Measurements from ENCODE around the gene ANKRD53.
"Not testable (repeated sequence)": the region's sequence is repeated elsewhere in the genome, so short reads cannot be mapped to it uniquely, and the experiment has no call there.

ANKRD53 gene

GRCh38 chr2:71018625-71019024 lies 40.2 kb downstream of the ANKRD53 start:
- DNase-seq: no peak

GRCh38 chr2:71019989-71020388 lies 41.6 kb downstream of the ANKRD53 start:
- DNase-seq: not testable (repeated sequence)

GRCh38 chr2:71021394-71021793 lies 43.0 kb downstream of the ANKRD53 start:
- not testable (repeated sequence) for DNase-seq

GRCh38 chr2:71023553-71024243 lies 45.3 kb downstream of the ANKRD53 start:
- DNase-seq: not testable (repeated sequence)

Measured in NCI-H1105 treated with DMSO at 0.1 percent for 48 hours (cell line).